ENCODE measurements around the gene ALG2.
"Not testable (repeated sequence)": the region's sequence is repeated elsewhere in the genome, so short reads cannot be mapped to it uniquely, and the experiment has no call there.

GRCh38 chr9:99196484-99196883 is 25.3 kb downstream of the ALG2 start:
- TF ChIP-seq POLR2A, POLR2AphosphoS5 (IDR thresholded peaks at IDR 0.05): not testable (repeated sequence)
